HG03571 (cell line): ENCODE results near the gene PTGFR.

Experiments
- ATAC-seq: cut with Tn5 transposase; IDR thresholded peaks from one replicate; pipeline ENCODE4 v1.9.1; 2021; ENCODE audit not compliant: unreplicated experiment

Gene PTGFR

DNA sequence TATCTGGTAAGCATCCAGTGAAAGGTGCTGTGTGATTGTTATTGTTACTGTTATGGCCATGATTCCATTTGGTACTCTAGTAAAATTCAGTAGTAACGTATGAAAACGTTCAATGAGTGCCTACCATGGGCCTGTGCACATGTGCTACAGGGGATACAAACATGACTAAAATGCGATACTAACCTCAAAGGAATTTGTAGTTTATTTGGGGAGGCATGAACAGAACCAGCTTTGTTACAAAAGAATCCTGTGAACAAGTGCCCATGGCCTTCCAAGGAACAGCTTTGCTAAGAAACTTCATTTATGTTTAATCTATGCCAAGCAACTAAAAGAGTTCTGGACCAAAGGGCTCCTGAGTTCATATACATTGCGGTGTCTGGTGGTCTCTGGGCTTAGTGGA, 28.7 kb downstream of the PTGFR start:
- ATAC-seq: no peak

DNA sequence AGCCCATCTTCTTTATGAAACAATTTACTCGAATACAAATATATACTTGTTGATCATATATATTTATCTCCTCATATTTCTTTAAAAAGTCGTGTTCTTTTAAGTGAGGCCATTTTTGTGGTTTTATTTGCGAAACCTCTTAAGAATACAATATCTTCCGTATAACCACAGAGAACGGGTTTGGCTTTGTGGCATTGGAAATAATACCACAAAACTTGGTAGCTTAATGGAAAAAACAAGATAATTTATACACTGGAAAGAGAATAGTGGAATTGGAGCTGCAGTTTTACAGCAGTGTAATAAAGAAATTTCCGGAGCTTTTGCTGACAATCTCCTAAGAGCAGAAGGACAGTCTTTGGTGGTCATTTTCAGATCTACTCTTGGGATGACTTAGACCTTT, 29.4 kb downstream of the PTGFR start:
- no peak for ATAC-seq

GRCh38 chr1:78520843-78521242, 30.1 kb downstream of the PTGFR start:
- no peak for ATAC-seq

- no peak for ATAC-seq
Observed at GRCh38 chr1:78522136-78522535, 31.4 kb downstream of the PTGFR start.

DNA sequence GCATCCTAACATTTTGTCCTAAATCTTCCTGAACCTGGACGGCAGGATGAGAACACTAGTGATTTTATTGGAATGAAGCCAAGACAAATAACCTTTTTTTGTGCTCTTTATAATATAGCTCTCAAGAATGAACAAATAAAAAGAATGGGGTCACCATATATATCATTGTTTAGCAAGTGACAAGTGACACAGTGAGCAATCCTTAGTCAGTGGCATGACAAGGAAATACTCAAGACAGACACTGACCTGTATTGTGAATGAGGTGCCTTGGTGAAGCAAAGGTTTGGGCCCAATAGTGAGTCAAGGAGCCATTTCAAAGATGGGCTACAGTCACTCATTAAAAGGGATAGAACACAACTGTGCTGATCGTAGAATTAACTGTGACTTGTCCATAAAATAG, 35.7 kb downstream of the PTGFR start:
- ATAC-seq: no peak

DNA sequence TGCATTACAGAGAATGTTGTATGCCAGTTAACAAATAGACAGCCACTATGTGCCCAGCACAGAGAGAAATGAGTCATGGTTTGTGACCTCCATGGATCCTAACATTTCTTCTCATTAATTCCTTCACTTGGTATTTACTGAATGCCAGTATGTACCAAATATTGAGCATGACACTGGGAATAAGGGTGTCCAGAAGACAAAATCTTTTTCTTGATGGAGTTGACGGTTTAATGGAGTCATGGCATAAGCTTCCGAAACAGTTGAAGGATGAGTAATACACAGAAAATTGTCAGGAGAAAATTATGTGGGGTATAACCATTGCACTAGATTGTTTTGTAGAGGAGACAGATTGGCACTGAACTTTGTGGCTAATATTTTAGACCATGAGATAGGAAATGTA, 36.9 kb downstream of the PTGFR start:
- ATAC-seq: no peak

- no peak for ATAC-seq
Observed at GRCh38 chr1:78533527-78533926, 42.8 kb downstream of the PTGFR start.

DNA sequence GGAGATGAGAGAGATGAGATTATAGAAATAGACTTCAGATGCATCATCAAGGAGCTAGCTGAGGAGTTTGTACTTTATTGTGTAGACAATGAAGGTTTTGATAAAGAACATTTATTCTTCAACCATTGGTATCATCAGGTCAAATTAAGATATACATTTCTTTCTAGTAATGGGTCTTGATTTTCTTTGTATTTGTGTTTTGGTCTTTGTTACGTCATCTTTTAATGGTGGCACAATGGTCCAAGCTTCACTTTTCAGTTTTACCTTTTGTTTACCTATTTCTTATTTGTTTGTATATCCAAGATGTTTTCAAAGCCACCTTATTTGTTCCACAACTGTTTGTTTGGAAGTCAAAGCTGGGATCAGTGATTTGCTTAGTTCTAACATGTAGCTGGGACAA, 44.5 kb downstream of the PTGFR start:
- ATAC-seq: no peak

- no peak for ATAC-seq
Observed at GRCh38 chr1:78536427-78536826, 45.7 kb downstream of the PTGFR start.

GRCh38 chr1:78540048-78540447, 49.3 kb downstream of the PTGFR start:
- no peak for ATAC-seq

- no peak for ATAC-seq
Observed at GRCh38 chr1:78541479-78541878, 50.7 kb downstream of the PTGFR start.

GRCh38 chr1:78543941-78544643, 53.3 kb downstream of the PTGFR start:
- ATAC-seq: no peak

- no peak for ATAC-seq
Observed at GRCh38 chr1:78547081-78547480, 56.3 kb downstream of the PTGFR start.

DNA sequence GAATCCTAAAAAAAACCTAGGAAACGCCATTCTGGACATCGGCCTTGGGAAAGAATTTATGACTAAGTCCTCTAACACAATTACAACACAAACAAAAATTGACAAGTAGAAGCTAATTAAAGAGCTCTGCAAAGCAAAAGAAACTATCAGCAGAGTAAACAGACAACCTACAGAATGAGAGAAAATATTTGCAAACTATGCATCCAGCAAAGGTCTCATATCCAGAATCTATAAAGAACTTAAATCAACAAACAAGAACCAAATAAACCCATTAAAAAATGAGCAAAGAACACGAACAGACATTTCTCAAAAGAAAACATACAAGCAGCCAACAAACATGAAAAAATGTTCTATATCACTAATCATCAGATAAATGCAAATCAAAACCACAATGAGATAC, 58.6 kb downstream of the PTGFR start:
- ATAC-seq: no peak

GRCh38 chr1:78549891-78550290, 59.1 kb downstream of the PTGFR start:
- no peak for ATAC-seq

GRCh38 chr1:78553859-78554258, 63.1 kb downstream of the PTGFR start:
- no peak for ATAC-seq

- ATAC-seq: no peak
Observed at GRCh38 chr1:78554840-78555239, 64.1 kb downstream of the PTGFR start.

GRCh38 chr1:78559680-78560079, 68.9 kb downstream of the PTGFR start:
- no peak for ATAC-seq

DNA sequence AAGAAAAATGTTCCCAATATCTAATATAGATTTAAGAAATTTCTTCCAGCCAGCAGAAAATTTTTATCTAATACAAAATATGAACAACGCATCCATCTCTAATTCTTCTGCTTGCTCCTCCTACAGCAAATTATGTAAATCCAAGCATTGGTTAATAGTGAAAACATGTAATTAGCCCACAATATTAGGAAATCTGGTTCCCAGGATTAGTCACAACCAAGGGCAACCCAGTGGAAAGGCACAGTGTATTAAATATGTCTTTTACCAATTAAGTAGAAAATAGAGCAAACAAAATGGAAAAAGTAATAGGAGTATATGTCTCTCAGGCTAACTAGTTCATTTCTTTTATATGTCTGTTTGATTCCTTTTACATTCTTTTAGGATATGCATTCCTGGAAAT, 70.0 kb downstream of the PTGFR start:
- ATAC-seq: no peak

GRCh38 chr1:78561856-78562255, 71.1 kb downstream of the PTGFR start:
- no peak for ATAC-seq

- no peak for ATAC-seq
Observed at GRCh38 chr1:78565393-78565792, 74.6 kb downstream of the PTGFR start.

GRCh38 chr1:78570539-78570938, 79.8 kb downstream of the PTGFR start:
- ATAC-seq: no peak
